Measurements from ENCODE around the gene FHIT.
A peak's percentile ranks its signal among the peaks of the same experiment; 100 is the strongest.

FHIT gene

DNA sequence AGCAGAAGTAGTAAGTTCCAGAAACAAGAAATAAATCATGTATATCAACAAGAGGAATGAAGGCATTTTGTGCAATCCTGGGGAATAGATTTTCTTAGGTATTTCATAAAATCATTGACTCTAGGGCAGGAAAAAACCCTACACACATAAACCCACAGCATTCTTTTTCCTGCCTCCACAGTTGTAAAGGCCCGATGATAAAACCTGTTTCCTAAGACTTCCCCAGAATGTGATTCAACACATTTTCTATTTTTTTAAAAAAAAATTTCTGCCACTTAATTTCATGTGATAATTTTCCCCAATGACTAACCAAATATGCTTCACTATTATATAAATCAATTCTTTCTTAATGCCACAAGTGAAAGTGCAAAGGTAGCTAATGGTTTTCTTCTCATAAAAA, 407.0 kb downstream of the FHIT start:
- in situ Hi-C loops (cut with HindIII; ENCODE audit: low pct_ligation_motif_present, low sequenced_read_pairs) = no loop called here

GRCh38 chr3:60841355-60841754, 409.9 kb downstream of the FHIT start:
- DNase-seq = peak; percentile 52
- no peaks in the 10 kb centered on the region for H3K36me3 ChIP-seq (replicated peaks)
- H3K4me3 ChIP-seq (ENCODE audit: low read depth, low read length) = no peak overlapping the region
- TF ChIP-seq, protein P1, sequence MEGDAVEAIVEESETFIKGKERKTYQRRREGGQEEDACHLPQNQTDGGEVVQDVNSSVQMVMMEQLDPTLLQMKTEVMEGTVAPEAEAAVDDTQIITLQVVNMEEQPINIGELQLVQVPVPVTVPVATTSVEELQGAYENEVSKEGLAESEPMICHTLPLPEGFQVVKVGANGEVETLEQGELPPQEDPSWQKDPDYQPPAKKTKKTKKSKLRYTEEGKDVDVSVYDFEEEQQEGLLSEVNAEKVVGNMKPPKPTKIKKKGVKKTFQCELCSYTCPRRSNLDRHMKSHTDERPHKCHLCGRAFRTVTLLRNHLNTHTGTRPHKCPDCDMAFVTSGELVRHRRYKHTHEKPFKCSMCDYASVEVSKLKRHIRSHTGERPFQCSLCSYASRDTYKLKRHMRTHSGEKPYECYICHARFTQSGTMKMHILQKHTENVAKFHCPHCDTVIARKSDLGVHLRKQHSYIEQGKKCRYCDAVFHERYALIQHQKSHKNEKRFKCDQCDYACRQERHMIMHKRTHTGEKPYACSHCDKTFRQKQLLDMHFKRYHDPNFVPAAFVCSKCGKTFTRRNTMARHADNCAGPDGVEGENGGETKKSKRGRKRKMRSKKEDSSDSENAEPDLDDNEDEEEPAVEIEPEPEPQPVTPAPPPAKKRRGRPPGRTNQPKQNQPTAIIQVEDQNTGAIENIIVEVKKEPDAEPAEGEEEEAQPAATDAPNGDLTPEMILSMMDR (IDR thresholded peaks at IDR 0.05; ENCODE audit: low read depth, low read length, missing control alignments) = no peak
- in situ Hi-C loops (cut with HindIII; ENCODE audit: low pct_ligation_motif_present, low sequenced_read_pairs) = no loop called here
- H3K27me3 ChIP-seq (replicated peaks) = no peaks in the 10 kb centered on the region
- H3K27ac ChIP-seq = no peak overlapping the region

More for the DNA sequence above, 407.0 kb downstream of the FHIT start:
- H3K27ac ChIP-seq = no peak overlapping the region
- TF ChIP-seq, protein P1 (IDR thresholded peaks at IDR 0.05; ENCODE audit: low read depth, low read length, missing control alignments) = no peak
- H3K36me3 ChIP-seq (replicated peaks) = no peaks in the 10 kb centered on the region
- no peak for DNase-seq
- no peaks in the 10 kb centered on the region for H3K27me3 ChIP-seq (replicated peaks)
- H3K4me3 ChIP-seq (ENCODE audit: low read depth, low read length) = no peak overlapping the region

- no peak overlapping the region for H3K4me3 ChIP-seq (ENCODE audit: low read depth, low read length)
- peak; percentile 4 for DNase-seq
- H3K27me3 ChIP-seq (replicated peaks) = no peaks in the 10 kb centered on the region
- no peak overlapping the region for H3K27ac ChIP-seq
- TF ChIP-seq, protein P1 (IDR thresholded peaks at IDR 0.05; ENCODE audit: low read depth, low read length, missing control alignments) = peak; percentile 24
- in situ Hi-C loops (cut with HindIII; ENCODE audit: low pct_ligation_motif_present, low sequenced_read_pairs) = no loop called here
- no peaks in the 10 kb centered on the region for H3K36me3 ChIP-seq (replicated peaks)
Observed at GRCh38 chr3:60839246-60839645, 412.0 kb downstream of the FHIT start.

DNA sequence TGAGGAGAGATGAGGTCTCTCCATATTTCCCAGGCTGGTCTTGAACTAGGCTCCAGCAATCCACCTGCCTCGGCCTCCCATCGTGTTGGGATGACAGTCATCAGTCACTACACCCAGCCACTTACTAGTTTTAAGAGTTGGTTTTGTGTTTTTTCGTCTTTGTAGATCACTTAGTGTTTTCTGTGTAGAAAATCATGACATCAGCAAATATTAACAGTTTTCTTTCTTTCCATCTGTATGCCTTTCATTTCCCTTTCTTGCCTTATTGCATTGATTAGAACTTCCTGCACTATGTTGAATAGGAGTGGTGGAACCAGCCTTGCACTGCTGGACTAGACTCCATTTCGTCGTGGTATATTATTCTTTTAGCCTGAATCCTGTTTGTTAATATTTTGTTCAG, 415.5 kb downstream of the FHIT start:
- TF ChIP-seq, protein P1 (IDR thresholded peaks at IDR 0.05; ENCODE audit: low read depth, low read length, missing control alignments) = no peak
- in situ Hi-C loops (cut with HindIII; ENCODE audit: low pct_ligation_motif_present, low sequenced_read_pairs) = no loop called here
- Histone ChIP-seq H3K27me3 (replicated peaks) (no peaks in the 10 kb centered on the region), H3K27ac (no peak overlapping the region), H3K36me3 (replicated peaks) (no peaks in the 10 kb centered on the region), H3K4me3 (ENCODE audit: low read depth, low read length) (no peak overlapping the region)
- no peak for DNase-seq

DNA sequence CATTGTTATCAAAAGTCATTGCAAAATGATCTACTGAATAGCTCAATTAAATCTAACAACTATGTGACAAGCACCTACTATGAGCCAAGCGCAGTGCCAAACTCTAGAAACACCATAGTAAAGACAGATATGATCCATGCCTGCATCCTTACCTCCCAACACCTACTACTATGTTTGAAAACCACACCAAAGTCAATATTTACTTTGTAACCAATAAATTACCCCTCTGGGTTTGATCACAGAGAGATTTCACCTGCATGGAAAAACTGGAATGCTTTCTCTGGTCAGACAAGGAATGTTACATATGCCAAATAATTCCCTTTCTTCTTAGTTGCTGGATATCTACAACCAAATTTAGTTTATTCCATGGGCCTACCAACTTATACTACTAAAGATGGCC, 422.2 kb downstream of the FHIT start:
- in situ Hi-C loops (cut with HindIII; ENCODE audit: low pct_ligation_motif_present, low sequenced_read_pairs) = no loop called here
- TF ChIP-seq, protein P1 (IDR thresholded peaks at IDR 0.05; ENCODE audit: low read depth, low read length, missing control alignments) = no peak
- Histone ChIP-seq H3K27me3 (replicated peaks) (no peaks in the 10 kb centered on the region), H3K36me3 (replicated peaks) (no peaks in the 10 kb centered on the region), H3K4me3 (ENCODE audit: low read depth, low read length) (no peak overlapping the region), H3K27ac (no peak overlapping the region)
- no peak for DNase-seq

GRCh38 chr3:60827666-60828065, 423.6 kb downstream of the FHIT start:
- in situ Hi-C loops (cut with HindIII; ENCODE audit: low pct_ligation_motif_present, low sequenced_read_pairs) = no loop called here
- H3K27ac ChIP-seq = no peak overlapping the region
- no peaks in the 10 kb centered on the region for H3K36me3 ChIP-seq (replicated peaks)
- no peak for DNase-seq
- no peak overlapping the region for H3K4me3 ChIP-seq (ENCODE audit: low read depth, low read length)
- no peaks in the 10 kb centered on the region for H3K27me3 ChIP-seq (replicated peaks)
- TF ChIP-seq, protein P1 (IDR thresholded peaks at IDR 0.05; ENCODE audit: low read depth, low read length, missing control alignments) = no peak
